Activated T-cell treated with anti-CD3 and anti-CD28 coated beads for 48 hours (primary cell): ENCODE measurements around the gene C20orf144.

Experiments
- DNase-seq: peaks from one replicate; pipeline ENCODE4 v3.0.0-alpha.2; 2020; ENCODE audit warnings: low read depth

The C20orf144 gene

GRCh38 chr20:33650111-33650752 lies 11.9 kb upstream of the C20orf144 start:
- DNase-seq, result no peak

- DNase-seq, result no peak
Observed at GRCh38 chr20:33650753-33651561, 11.2 kb upstream of the C20orf144 start.

- no peak for DNase-seq
Observed at GRCh38 chr20:33651562-33652048, 10.5 kb upstream of the C20orf144 start.

- no peak for DNase-seq
Observed at GRCh38 chr20:33653218-33653899, 8.8 kb upstream of the C20orf144 start.

- no peak for DNase-seq
Observed at GRCh38 chr20:33653900-33654596, 8.1 kb upstream of the C20orf144 start.

- no peak for DNase-seq
Observed at GRCh38 chr20:33654680-33655161, 7.4 kb upstream of the C20orf144 start.

GRCh38 chr20:33655164-33655563 lies 7.0 kb upstream of the C20orf144 start:
- DNase-seq, result no peak

GRCh38 chr20:33656010-33656782 lies 5.9 kb upstream of the C20orf144 start:
- no peak for DNase-seq

GRCh38 chr20:33656783-33657703 lies 5.1 kb upstream of the C20orf144 start:
- DNase-seq, result no peak

GRCh38 chr20:33657704-33658095 lies 4.4 kb upstream of the C20orf144 start:
- DNase-seq, result no peak

- DNase-seq, result no peak
Observed at GRCh38 chr20:33658510-33658909, 3.6 kb upstream of the C20orf144 start.

GRCh38 chr20:33658929-33659328 lies 3.2 kb upstream of the C20orf144 start:
- no peak for DNase-seq

- DNase-seq, result no peak
Observed at GRCh38 chr20:33659341-33660034, 2.6 kb upstream of the C20orf144 start.

GRCh38 chr20:33660035-33660684 lies 2.0 kb upstream of the C20orf144 start:
- no peak for DNase-seq

- DNase-seq, result no peak
Observed at GRCh38 chr20:33660685-33661058, 1.5 kb upstream of the C20orf144 start.

GRCh38 chr20:33663161-33664084 lies 1.3 kb downstream of the C20orf144 start:
- peak; percentile 86 for DNase-seq

GRCh38 chr20:33664085-33664761 lies 2.1 kb downstream of the C20orf144 start:
- DNase-seq, result no peak
